Measurements from ENCODE around the gene DLX5.

DNA sequence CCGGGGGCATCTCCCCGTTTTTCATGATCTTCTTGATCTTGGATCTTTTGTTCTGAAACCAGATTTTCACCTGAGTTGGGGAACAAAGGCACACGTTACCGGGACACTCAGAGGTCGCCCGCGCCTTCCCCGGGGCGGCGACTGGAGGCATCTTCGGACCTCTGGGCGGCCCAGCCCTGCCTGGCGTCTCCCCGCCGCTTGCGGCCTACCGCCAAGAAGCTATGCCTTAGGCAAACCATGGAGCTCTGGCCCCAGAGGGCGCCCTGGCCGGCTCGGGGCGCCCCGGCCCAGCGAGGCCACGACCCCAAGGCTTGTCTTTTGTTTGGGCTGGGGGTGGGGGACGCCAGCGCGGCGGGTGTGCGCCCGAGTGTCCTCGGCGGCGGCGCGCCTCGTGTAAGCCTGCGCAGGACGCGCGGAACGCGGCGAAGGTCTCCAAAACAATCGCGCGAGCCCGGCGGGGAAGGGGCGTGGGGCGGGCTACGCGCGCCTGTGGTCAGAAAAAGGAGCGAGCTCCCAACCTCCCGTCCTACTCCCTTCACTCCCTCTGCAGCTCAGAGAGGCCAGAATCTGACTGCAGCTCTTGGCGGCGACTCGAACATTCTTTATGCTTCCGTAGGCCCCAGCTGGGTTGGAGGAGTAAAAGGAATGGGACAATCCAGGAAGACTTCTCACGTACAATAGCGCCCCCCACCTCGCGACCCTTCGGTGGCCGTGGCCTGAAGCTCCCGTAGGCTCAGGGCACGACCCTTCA is 3.5 kb downstream of the DLX5 start:
- TF ChIP-seq POLR2A (IDR thresholded peaks at IDR 0.05; ENCODE audit: low read depth, low read length): no peak
- no peak for TF ChIP-seq PAX5 (IDR thresholded peaks at IDR 0.05; ENCODE audit: insufficient read depth, low read length, severe bottlenecking)
- no peak for TF ChIP-seq POLR2AphosphoS5 (IDR thresholded peaks at IDR 0.05; ENCODE audit: low read depth, low read length)
